ENCODE data around the gene ISLR.

Gene ISLR

GRCh38 chr15:74216949-74217348, 43.4 kb downstream of the ISLR start:
- no peak for DNase-seq

- no peak for DNase-seq
These were observed 44.7 kb downstream of the ISLR start for GRCh38 chr15:74217907-74218885.

GRCh38 chr15:74220475-74221248, 47.2 kb downstream of the ISLR start:
- DNase-seq, result no peak

- DNase-seq, result no peak
These were observed 48.1 kb downstream of the ISLR start for GRCh38 chr15:74221399-74222239.

- DNase-seq, result no peak
These were observed 49.0 kb downstream of the ISLR start for GRCh38 chr15:74222240-74223119.

GRCh38 chr15:74225928-74226327, 52.4 kb downstream of the ISLR start:
- no peak for DNase-seq
